ENCODE results near the gene MMP17.

MMP17 gene

GRCh38 chr12:131827961-131828534 lies at the start of gene MMP17:
MMP17 (plus strand) TSS chr12:131828393; CDS start chr12:131828495, 102 bp downstream.
- DNase-seq: peak; percentile 55

DNA sequence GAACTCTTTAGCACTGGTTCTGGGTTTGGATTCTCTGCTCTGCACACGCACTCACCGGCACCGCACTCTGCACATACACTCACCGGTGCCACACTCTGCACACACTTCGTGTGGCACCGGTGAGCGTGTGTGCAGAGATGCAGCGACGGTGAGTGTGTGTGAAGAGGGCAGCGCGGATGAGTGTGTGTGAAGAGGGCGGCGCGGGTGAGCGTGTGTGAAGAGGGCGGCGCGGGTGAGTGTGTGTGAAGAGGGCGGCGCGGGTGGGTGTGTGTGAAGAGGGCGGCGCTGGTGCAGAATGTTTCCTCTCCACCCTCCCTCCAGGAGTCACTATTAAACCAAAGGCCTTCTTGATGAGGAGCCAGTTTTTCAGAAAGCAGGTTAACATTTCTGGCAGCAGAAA lies 49.2 kb upstream of the MMP17 start:
- no peak for DNase-seq

GRCh38 chr12:131782061-131782460 lies 46.1 kb upstream of the MMP17 start:
- DNase-seq: no peak

GRCh38 chr12:131783915-131784541 lies 44.2 kb upstream of the MMP17 start:
- DNase-seq: peak; percentile 83

- DNase-seq: no peak
These were observed 43.1 kb upstream of the MMP17 start for GRCh38 chr12:131784909-131785762.

- no peak for DNase-seq
These were observed 42.3 kb upstream of the MMP17 start for GRCh38 chr12:131785763-131786330.

- DNase-seq: no peak
These were observed 41.9 kb upstream of the MMP17 start for GRCh38 chr12:131786331-131786730.

DNA sequence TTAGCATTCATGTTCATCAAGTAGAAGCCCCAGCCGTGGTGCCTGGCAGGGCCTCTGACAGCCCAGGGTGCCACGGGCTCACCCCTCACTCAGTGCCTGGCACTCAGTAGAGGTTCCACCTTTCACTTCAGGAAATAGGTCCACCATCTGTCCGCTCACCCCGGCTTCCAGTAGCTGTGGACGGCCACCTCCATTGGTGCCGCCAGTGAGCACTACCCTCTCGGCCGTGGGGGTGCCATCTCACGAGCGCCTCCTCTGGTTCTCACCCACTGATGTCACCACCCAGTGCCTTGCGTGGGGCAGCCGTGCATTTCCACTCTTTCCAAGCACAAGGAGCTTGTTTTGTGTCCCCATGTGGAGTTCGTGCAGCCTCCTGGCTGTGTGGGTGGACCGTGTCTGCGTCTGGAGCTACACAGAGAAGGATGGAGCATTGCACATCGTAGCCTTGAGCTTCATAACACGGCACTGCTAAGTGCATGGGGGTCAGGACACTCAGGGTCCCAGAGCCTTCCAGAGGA lies 41.0 kb upstream of the MMP17 start:
- no peak for DNase-seq

GRCh38 chr12:131788070-131788469 lies 40.1 kb upstream of the MMP17 start:
- DNase-seq: no peak

DNA sequence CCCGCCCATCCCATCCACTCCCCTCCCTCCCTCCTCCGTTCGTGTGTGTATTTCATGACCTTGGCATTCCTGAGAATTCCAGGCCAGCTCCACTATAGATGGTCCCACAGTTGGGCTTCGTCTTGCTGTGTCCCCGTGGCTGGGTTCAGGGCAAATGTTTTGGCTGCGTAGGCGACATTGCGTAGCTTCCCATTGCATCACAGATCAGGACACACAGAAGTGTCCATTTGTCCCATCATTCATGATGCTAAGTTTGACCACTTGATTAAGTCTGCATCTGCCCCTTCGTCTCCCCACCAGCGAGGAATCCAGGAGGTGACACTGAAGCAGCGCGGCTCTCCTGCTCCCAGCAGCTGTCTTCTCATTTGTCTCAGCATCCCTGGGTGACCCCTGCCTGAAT lies 38.6 kb upstream of the MMP17 start:
- no peak for DNase-seq

DNA sequence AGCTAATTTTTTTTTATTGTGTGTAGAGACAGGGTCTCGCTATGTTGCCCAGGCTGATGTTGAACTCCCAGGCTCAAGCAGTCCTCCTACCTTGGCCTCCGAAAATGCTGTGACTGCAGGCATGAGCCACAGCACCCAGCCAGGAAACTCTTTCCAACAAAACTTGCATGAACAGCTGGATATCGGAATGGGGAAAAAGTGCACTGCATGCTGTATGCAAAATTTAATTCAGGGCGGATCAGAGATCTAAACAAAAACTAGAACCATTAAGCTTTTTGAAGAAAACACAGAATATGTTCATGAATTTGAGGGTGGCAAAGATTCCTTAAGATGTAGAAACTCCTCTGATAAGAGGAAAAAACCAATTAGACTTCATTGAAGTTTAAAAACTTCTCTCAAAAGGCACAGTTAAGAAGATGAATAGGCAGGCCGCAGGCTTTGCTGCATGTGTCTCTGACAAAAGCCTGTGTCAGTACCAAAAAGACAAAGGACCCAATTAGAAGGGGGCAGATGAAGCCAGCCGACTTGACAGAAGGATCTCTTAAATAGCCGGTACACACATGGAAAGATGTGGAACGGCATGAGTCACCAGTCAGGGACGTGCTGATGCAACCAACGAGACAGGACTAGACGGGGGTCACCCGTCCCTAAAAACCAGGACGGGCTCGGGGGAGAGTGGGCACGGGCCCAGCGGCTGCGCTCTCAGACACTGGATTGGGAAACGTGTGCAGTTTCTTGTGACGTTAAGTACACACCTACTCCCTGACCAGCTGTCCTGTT lies 34.8 kb upstream of the MMP17 start:
- DNase-seq: no peak

DNA sequence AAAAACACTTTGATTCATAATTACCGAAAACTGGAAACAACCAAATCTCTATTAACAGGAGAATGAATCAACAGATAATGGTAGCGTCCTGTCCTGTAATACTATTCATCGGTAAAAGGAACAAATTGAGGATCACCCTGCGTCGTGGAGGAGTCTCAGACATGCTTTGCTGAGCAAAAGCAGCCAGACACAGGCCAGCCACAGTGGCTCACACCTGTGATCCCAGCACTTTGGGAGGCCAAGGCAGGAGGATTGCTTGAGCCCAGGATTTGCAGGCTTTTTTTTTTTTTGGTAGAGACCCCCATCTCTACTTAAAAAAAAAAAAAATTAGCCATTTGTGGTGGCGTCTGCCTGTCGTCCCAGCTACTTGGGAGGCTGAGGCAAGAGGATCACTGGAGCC lies 34.1 kb upstream of the MMP17 start:
- no peak for DNase-seq

DNA sequence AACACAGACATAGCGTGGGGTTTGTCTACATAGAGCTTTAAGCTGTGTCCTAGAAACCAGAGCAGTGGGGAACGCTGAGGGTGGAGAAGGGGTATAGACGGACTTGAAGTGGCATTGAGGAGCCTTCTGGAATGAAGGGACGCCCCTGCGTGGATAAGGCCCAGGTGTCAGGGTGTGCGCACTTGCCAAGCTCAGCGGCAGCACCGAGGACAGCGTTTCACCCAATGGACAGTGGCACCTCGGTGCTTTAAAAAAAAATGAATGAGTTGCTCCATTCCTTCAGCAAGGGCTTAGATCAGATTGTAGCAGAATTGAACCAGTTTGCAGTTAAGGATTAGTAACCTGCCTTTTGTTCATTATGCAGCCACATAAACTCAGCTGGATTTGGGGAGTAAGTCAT lies 33.6 kb upstream of the MMP17 start:
- DNase-seq: no peak

DNA sequence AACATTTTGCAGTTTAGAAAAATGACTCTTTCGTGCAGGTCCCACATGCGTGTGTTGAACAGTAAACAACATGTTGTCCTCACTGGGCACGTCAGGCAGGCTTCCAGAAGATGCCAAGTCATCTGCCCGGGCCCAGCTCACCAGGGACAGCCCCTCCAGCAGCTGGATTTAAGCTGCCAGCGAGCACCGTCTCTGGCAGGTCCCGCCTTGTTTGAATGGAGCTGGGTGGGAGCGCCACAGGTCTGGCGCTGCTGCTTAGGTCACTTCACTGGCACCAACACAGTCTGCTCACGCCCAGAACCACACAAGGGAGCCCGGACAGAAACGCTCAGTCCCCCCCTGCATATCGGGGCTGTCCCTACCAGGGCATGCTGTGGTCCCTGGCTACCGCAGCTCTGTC lies 33.1 kb upstream of the MMP17 start:
- no peak for DNase-seq

DNA sequence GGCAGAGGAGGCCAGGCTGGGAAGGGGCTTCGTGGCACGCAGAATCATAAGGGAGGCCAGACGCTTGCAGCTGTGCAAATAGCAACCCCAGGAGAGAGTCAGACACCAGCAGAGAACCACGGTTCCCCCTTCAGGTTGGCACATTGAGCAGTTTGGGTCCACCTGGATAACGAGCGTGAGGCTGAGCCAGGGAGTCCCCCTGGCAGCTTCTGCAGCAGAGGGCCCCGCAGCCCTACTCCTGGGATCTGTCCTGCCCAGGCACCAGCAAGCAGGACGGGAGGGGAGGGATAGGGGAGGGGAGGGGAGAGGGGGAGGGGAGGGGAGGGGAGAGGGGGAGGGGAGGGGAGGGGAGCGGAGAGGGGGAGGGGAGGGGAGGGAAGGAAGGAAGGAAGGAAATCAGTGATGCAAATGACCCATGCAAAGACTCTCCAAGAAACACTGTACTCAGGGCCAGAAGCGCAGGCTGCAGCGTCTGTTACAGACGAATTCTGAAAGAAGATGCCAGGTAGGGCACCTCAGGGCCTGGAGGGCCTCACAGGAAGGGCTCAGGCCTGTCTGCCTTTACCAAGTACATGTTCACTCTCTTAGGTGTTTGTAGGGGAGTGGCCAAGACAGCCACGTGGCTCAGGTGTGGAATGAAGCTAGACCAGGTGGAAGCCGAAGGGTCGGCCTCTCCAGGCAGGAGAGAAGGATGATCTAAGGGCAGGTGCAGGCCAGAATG lies 32.3 kb upstream of the MMP17 start:
- DNase-seq: no peak

DNA sequence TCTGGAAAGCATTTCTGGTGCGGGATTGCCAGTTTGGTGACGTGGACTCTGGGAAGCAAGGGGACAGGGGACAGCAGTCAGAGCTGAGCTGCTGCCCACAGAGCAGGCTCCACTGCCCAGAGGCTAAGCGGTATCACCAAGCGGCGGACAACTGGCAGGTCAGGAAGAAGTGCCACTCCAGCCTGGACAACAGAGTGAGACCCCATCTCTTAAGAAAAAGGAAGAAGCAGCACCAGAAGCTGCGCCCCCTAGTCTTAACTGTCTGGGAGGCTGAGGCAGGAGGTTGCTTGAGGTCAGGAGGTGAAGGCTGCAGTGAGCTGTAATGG lies 31.8 kb upstream of the MMP17 start:
- DNase-seq: no peak

GRCh38 chr12:131796754-131797587 lies 31.2 kb upstream of the MMP17 start:
- no peak for DNase-seq

- no peak for DNase-seq
These were observed 30.6 kb upstream of the MMP17 start for GRCh38 chr12:131797588-131797934.

DNA sequence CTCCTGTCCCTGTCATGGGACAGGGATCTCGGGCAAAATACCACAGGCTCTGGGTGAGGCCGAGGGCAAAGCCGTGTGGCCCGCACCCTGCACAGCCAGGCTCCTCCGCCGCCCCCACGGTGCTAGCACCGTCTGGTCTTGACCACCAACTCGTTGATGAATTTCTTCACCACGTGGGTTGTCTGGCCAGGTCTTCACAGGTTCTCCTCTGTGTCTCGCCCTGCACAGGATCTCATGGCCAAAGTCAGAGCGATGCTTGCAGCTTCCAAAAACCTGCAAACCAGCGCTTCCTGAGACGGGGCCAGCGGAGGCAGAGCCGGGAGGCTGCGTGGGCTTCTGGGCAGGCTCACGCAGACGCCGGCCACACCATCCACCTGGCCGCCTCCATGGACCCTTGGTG lies 29.0 kb upstream of the MMP17 start:
- no peak for DNase-seq

DNA sequence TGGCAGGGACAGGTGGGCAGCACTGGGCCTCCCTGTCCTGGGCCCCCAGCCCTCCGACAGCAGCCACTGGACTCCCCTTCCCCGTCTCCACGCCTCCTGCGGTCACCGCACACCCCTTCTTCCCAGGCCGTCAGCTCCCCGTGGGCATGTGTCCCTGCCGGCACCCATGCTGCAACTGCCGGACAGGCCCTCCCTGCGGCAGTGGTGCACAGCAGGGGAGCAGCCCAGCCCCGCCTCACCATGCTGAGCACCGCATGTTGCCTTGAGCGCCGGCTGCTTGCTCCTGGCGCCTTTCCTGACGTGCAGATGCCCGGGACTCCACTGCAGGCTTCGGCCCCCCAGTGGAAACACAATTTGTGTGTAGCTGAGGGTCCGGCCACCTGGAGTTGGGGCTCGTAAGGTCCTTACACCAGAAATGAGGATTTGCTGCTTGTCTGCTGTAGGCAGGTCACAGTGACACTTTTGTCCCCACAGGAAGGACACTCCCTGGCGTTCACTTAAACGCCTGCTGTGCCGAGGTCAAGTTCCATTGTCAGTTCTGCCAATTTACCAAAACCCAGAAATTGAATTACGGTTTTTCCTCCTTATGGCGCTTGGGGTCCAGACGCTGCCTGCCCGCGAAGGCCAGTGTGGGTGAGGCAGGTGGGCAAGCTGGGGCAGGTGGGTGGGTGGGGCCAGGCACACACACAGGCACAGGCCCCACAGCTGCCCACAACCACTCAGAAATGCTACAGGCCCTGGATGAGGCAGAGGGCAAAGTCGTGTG lies 28.2 kb upstream of the MMP17 start:
- no peak for DNase-seq
